Panc1 (cell line): ENCODE measurements around the gene ERN2. TPM values are rescaled to one million over a fixed set of nuclear protein-coding genes. Genes with fewer than 3 reads are reported as not detected.
A peak's percentile ranks its signal among the peaks of the same experiment; 100 is the strongest.

Experiments
- ATAC-seq: fragments of 200-7000 bp; cut with Tn5 transposase; 2 replicates; pipeline ENCODE4 v1.9.1; 2020; ENCODE audit warnings: mild to moderate bottlenecking, moderate library complexity
- BruUV-seq: library from RNA; stranded (reverse); fragments of 400-500 nt; replicated peaks from 2 replicates; lab custom pipeline; 2021; lab: Mats Ljungman, UMichigan
- CTCF ChIA-PET: fragments of 300-600 bp; sonication (Branson Sonifier 250); formaldehyde crosslinking; loops from one replicate; lab custom pipeline; 2022; ENCODE audit warnings: antibody characterized with exemption; lab: Charles Lee
- POLR2A ChIA-PET: fragments of 300-600 bp; sonication (Branson Sonifier 250); formaldehyde crosslinking; loops from one replicate; lab custom pipeline; 2022; ENCODE audit warnings: antibody characterized with exemption; lab: Charles Lee
- DNase-seq: peaks from one replicate; pipeline ENCODE4 v3.0.0-alpha.2; 2010; ENCODE audit warnings: low read depth, low spot score
- H3K27ac ChIP-seq: 2 replicates; pipeline ENCODE4 v1.5.1; 2011; ENCODE audit warnings: mild to moderate bottlenecking, low read length, inconsistent platforms
- H3K27me3 ChIP-seq: fragments of 200-500 bp; sonication (Bioruptor generic); 2 replicates; pipeline ENCODE4 v1.6.0; 2014; ENCODE audit warnings: low read length, inconsistent platforms; ENCODE audit not compliant: control insufficient read depth, insufficient read depth
- H3K36me3 ChIP-seq: fragments of 200-500 bp; sonication (Bioruptor generic); 2 replicates; pipeline ENCODE4 v1.5.1; 2014; ENCODE audit warnings: inconsistent platforms, mild to moderate bottlenecking, low read length, moderate library complexity; ENCODE audit not compliant: control insufficient read depth, insufficient read depth
- H3K4me1 ChIP-seq: 2 replicates; pipeline ENCODE4 v1.5.1; 2011; ENCODE audit warnings: inconsistent platforms, mild to moderate bottlenecking, low read length, moderate library complexity; ENCODE audit not compliant: control insufficient read depth, insufficient read depth
- H3K4me3 ChIP-seq, 2 experiments: 2 replicates each; pipeline ENCODE4 v1.5.1; 2011 to 2012; ENCODE audit warnings: low read depth in 2 of 2, low read length in 2 of 2, mild to moderate bottlenecking in 2 of 2, inconsistent platforms in 1 of 2, moderate library complexity in 1 of 2
- H3K9me3 ChIP-seq: fragments of 200-500 bp; sonication (Bioruptor generic); 2 replicates; pipeline ENCODE4 v1.5.1; 2014; ENCODE audit warnings: low read depth, mild to moderate bottlenecking, inconsistent platforms, low read length, moderate library complexity; ENCODE audit not compliant: control insufficient read depth, insufficient read depth
- CTCF ChIP-seq: fragments of 450-650 bp; IDR thresholded peaks from 2 replicates; pipeline ENCODE4 v1.5.1; 2017; ENCODE audit warnings: mild to moderate bottlenecking
- POLR2AphosphoS5 ChIP-seq: IDR thresholded peaks from 2 replicates; pipeline ENCODE4 v1.6.1; 2012; ENCODE audit warnings: mild to moderate bottlenecking, low read depth, low read length, moderate library complexity
- REST ChIP-seq, 2 experiments: IDR thresholded peaks; 2 replicates each; pipeline ENCODE4 v1.6.1; 2011 to 2012; ENCODE audit warnings: low read depth in 2 of 2, control low read depth in 1 of 2, low read length in 1 of 2, mild to moderate bottlenecking in 1 of 2, moderate library complexity in 1 of 2; ENCODE audit not compliant: insufficient read depth in 1 of 2
- SIN3A ChIP-seq: IDR thresholded peaks from 2 replicates; pipeline ENCODE4 v1.6.1; 2012; ENCODE audit warnings: low read depth, mild to moderate bottlenecking, low read length, moderate library complexity, borderline replicate concordance; ENCODE audit not compliant: insufficient read depth
- TCF7L2 ChIP-seq: IDR thresholded peaks from 2 replicates; pipeline ENCODE4 v1.6.1; 2011; ENCODE audit warnings: mild to moderate bottlenecking, low read depth, low read length, inconsistent platforms
- in situ Hi-C: cut with HindIII; loops from 2 replicates; pipeline ENCODE4 v1.10.0; 2016; ENCODE audit warnings: low sequenced_read_pairs, low pct_unique_long_range_greater_than_20kb
- intact Hi-C: fragments of 100-400 bp; cut with micrococcal nuclease; formaldehyde crosslinking; loops from one replicate; pipeline ENCODE4 v1.10.0; 2022; ENCODE audit not compliant: unreplicated experiment
- total RNA-seq: library from RNA; stranded (reverse); gene quantifications from one replicate; pipeline ENCODE4 v1.2.1, GENCODE V29; 2021; ENCODE audit not compliant: unreplicated experiment

ERN2 gene
- total RNA-seq, 1 experiment from 2014 or later = not detected

DNA sequence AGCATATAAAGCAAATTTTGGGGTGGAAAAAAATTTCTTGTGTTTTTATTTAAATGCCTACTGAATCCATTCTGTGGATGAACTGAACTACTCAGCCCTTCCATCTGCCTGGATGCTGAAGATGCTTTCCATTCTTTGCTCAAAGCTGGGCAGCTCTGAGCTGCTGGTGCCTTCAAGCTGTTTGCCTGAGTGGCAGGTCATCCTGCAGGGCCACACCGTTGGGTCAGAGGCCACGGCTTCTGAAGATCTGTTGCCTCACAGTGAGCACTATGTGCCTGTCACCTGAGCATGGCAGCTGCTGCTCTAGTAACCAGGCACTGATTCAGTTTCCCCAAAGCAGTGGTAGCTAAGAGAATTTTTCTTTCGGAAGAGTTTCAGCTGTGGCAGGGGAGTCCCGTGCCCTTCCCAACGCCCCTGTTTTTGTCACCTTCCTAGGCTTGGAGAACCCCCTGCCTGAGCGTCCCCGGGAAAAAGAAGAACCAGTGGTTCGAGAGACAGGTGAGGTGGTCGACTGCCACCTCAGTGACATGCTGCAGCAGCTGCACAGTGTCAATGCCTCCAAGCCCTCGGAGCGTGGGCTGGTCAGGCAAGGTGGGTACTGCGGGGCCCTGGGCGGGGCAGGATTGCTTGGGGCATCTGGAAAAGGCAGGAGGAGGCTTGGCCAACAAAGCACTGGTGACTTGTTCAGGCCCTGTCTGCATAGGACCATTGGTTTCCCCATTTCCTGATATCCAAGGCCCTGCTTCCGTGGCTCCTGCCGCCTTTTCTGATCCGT is 25.8 kb downstream of the ERN2 start:
- no peak for TF ChIP-seq SIN3A
- no peak for TF ChIP-seq CTCF
- TF ChIP-seq POLR2AphosphoS5 = no peak
- no peak for TF ChIP-seq REST (IDR thresholded peaks at IDR 0.05; ENCODE audit: insufficient read depth in 1 of 2, low read depth in 2 of 2, low read length in 1 of 2)
- no peak for TF ChIP-seq TCF7L2
- TSS peak; percentile 49 for BruUV-seq
- H3K36me3 ChIP-seq = peaks cover 15% of the 10 kb centered on the region
- no peak for ATAC-seq
- no peaks in the 10 kb centered on the region for H3K4me1 ChIP-seq
- H3K27ac ChIP-seq = no peak overlapping the region
- ChIA-PET CTCF (no interaction called here), POLR2A (no interaction called here)
- intact Hi-C loops (no loop called here), in situ Hi-C loops (no loop called here)
- no peak for DNase-seq
- H3K27me3 ChIP-seq = no peaks in the 10 kb centered on the region
- no peak overlapping the region for H3K4me3 ChIP-seq
- no peaks in the 10 kb centered on the region for H3K9me3 ChIP-seq

GRCh38 chr16:23683487-23683886 is 29.5 kb downstream of the ERN2 start:
- H3K4me3 ChIP-seq = no peak overlapping the region
- ChIA-PET CTCF (interaction anchor here (0.6 kb wide), 1 partner anchor 353 kb away, joined by 3 read pairs; no protein-coding TSS in a partner anchor), POLR2A (no interaction called here)
- peaks cover 15% of the 10 kb centered on the region for H3K4me1 ChIP-seq
- no peak overlapping the region for H3K27ac ChIP-seq
- in situ Hi-C loops (no loop called here), intact Hi-C loops (no loop called here)
- no peak for DNase-seq
- peaks cover 32% of the 10 kb centered on the region for H3K36me3 ChIP-seq
- no peak for TF ChIP-seq CTCF
- no peak for TF ChIP-seq SIN3A
- TF ChIP-seq REST (IDR thresholded peaks at IDR 0.05; ENCODE audit: insufficient read depth in 1 of 2, low read depth in 2 of 2, low read length in 1 of 2) = no peak
- no peak for TF ChIP-seq POLR2AphosphoS5
- no peak for TF ChIP-seq TCF7L2
- no peaks in the 10 kb centered on the region for H3K9me3 ChIP-seq
- no peaks in the 10 kb centered on the region for H3K27me3 ChIP-seq
- no peak for ATAC-seq
- no TSS peak for BruUV-seq
